HepG2 (cell line): Measurements from ENCODE around the gene LZTS2. TPM values are rescaled to one million over a fixed set of nuclear protein-coding genes. Genes with fewer than 3 reads are reported as not detected.
A peak's percentile ranks its signal among the peaks of the same experiment; 100 is the strongest.

Experiments
- ESRRA ChIP-seq: sonication (generic); formaldehyde crosslinking; IDR thresholded peaks from 2 replicates; pipeline ENCODE4 v1.5.1; 2020; ENCODE audit warnings: mild to moderate bottlenecking, low read depth, missing genetic modification reagents
- HNF4G ChIP-seq, 2 experiments: sonication (generic) in 1 of 2; formaldehyde crosslinking in 1 of 2; IDR thresholded peaks; 2 replicates each; pipeline versions ENCODE4 v1.4.0 to v1.6.1; 2011 to 2020; ENCODE audit warnings: borderline replicate concordance in 2 of 2, low read depth in 2 of 2, mild to moderate bottlenecking in 2 of 2, low read length in 1 of 2, missing genetic modification reagents in 1 of 2, moderate library complexity in 1 of 2
- MTERF4 ChIP-seq: sonication (generic); formaldehyde crosslinking; IDR thresholded peaks from 2 replicates; pipeline ENCODE4 v1.8.0; 2023; ENCODE audit warnings: mild to moderate bottlenecking, missing genetic modification reagents
- NCOA2 ChIP-seq: sonication (generic); formaldehyde crosslinking; IDR thresholded peaks from 2 replicates; pipeline ENCODE4 v1.8.0; 2022; ENCODE audit warnings: inconsistent platforms
- NPAS2 ChIP-seq: sonication (generic); formaldehyde crosslinking; IDR thresholded peaks from 2 replicates; pipeline ENCODE4 v1.8.0; 2022; ENCODE audit warnings: mild to moderate bottlenecking, missing genetic modification reagents, borderline replicate concordance
- SMYD3 ChIP-seq: sonication (generic); formaldehyde crosslinking; IDR thresholded peaks from 2 replicates; pipeline ENCODE4 v1.8.1; 2023; ENCODE audit warnings: mild to moderate bottlenecking, missing genetic modification reagents
- TRIM22 ChIP-seq: fragments of 450-650 bp; IDR thresholded peaks from 2 replicates; pipeline ENCODE4 v1.6.1; 2017
- ZNF430 ChIP-seq: sonication (generic); formaldehyde crosslinking; IDR thresholded peaks from 2 replicates; pipeline ENCODE4 v1.9.0; 2021; ENCODE audit warnings: mild to moderate bottlenecking, missing genetic modification reagents
- ZNF546 ChIP-seq: sonication (generic); formaldehyde crosslinking; conservative IDR thresholded peaks from 2 replicates; pipeline ENCODE4 v1.8.1; 2023; ENCODE audit warnings: mild to moderate bottlenecking, missing genetic modification reagents
- polyA plus RNA-seq, 8 experiments: library from polyadenylated mRNA; depleted of rRNA in 3 of 8; stranded (reverse) in 7 of 8; unstranded in 1 of 8; fragments of >200 nt; fragmentation: Illumina TruSeq in 4 of 8; extraction: Trizol in 4 of 8; gene quantifications; 2 replicates each; pipeline versions ENCODE4 v1.2.1 to v1.2.3, GENCODE V29; 2011 to 2016; ENCODE audit warnings: low read depth in 4 of 8, missing spikeins in 1 of 8, mixed read lengths in 1 of 8; ENCODE audit not compliant: insufficient read depth in 1 of 8
- total RNA-seq, 5 experiments: library from RNA; depleted of rRNA; stranded (reverse); fragments of >200 nt; fragmentation: Illumina TruSeq; extraction: Trizol; gene quantifications; 2 replicates each; pipeline ENCODE4 v1.2.3, GENCODE V29; 2016; ENCODE audit warnings: low read depth in 1 of 5
- TF ChIP-seq, protein P1 (sequence below): sonication (generic); formaldehyde crosslinking; IDR thresholded peaks from 2 replicates; pipeline ENCODE4 v1.8.1; 2023; ENCODE audit warnings: missing genetic modification reagents, mild to moderate bottlenecking, borderline replicate concordance
- TF ChIP-seq, protein P2 (sequence below): sonication (generic); formaldehyde crosslinking; conservative IDR thresholded peaks from 2 replicates; pipeline ENCODE4 v1.8.0; 2022; ENCODE audit warnings: mild to moderate bottlenecking, moderate library complexity, missing genetic modification reagents
- TF ChIP-seq, protein P3 (sequence below): sonication (generic); formaldehyde crosslinking; IDR thresholded peaks from 2 replicates; pipeline ENCODE4 v1.4.0; 2020; ENCODE audit warnings: missing genetic modification reagents
- TF ChIP-seq, protein P4 (sequence below): IDR thresholded peaks from 2 replicates; pipeline ENCODE4 v1.4.0; 2020; ENCODE audit warnings: mild to moderate bottlenecking, missing genetic modification reagents
- TF ChIP-seq, protein P5 (sequence below): sonication (generic); formaldehyde crosslinking; IDR thresholded peaks from 2 replicates; pipeline ENCODE4 v1.4.0; 2020; ENCODE audit warnings: missing genetic modification reagents, low read depth, mild to moderate bottlenecking, borderline replicate concordance

LZTS2 gene
- total and polyA plus RNA-seq, 2 of the 13 experiments (the other 11 are each of a cell fraction or from before 2014, with no cell fraction given), result 43.6 to 65.6 TPM

DNA sequence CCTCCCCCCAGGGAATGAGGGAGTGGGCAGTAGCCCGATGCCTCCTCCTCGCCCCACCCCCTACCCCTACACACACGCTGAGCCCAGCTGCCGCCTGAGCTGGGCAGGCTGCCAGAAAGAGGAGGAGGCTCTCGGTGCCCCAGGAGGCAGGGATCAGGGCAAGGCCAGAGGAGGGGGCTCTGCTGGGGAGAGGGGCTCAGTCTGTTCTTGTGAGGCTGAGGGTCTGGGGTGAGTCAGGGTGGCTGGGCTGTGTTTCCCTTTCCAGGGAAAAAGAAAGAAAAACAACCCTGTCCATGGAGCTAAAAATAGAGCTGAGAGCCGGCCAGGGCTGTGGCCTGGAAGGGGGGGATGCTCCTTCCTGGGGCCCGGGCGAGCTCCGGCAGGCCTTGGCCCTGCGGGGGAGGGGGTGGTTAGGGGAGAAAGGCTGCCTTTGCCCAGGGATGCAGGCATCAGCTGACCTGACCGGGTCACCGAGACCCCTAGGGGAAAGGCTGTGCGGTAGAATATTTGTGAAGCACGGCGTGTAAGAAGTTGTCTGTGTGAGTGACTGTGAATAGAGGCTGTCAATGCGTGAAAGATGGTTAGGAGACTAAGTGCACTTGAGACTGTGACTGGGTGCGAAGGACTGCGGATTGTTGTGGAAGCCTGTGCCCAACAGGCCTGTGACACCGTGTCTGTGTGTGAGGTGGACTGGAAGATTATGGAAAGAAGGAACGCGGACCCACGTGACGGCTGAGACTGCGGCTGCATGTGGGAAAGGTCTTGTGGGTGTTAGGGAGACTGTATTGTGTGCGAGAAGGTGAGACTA, 1.2 kb upstream of the LZTS2 start (continued):
- TF ChIP-seq TRIM22 (no peak), SMYD3 (CRISPR knock-in tag) (no peak), NPAS2 (no peak), HNF4G (IDR thresholded peaks at IDR 0.05; ENCODE audit: borderline replicate concordance, low read depth, low read length) (no peak), HNF4G (CRISPR knock-in tag; IDR thresholded peaks at IDR 0.05; ENCODE audit: borderline replicate concordance, low read depth) (no peak), NCOA2 (0 out of 2 replicates have a peak, but pooled peaks have one; percentile 4), ESRRA (CRISPR knock-in tag) (no peak), ZNF430 (CRISPR knock-in tag) (no peak), ZNF546 (no peak), MTERF4 (CRISPR knock-in tag) (no peak)
- TF ChIP-seq, protein P1, sequence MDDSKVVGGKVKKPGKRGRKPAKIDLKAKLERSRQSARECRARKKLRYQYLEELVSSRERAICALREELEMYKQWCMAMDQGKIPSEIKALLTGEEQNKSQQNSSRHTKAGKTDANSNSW (CRISPR knock-in tag), result no peak
- TF ChIP-seq, protein P2, sequence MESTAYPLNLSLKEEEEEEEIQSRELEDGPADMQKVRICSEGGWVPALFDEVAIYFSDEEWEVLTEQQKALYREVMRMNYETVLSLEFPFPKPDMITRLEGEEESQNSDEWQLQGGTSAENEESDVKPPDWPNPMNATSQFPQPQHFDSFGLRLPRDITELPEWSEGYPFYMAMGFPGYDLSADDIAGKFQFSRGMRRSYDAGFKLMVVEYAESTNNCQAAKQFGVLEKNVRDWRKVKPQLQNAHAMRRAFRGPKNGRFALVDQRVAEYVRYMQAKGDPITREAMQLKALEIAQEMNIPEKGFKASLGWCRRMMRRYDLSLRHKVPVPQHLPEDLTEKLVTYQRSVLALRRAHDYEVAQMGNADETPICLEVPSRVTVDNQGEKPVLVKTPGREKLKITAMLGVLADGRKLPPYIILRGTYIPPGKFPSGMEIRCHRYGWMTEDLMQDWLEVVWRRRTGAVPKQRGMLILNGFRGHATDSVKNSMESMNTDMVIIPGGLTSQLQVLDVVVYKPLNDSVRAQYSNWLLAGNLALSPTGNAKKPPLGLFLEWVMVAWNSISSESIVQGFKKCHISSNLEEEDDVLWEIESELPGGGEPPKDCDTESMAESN (CRISPR knock-in tag), result no peak; the same call in none of the 2 replicates
- TF ChIP-seq, protein P3, sequence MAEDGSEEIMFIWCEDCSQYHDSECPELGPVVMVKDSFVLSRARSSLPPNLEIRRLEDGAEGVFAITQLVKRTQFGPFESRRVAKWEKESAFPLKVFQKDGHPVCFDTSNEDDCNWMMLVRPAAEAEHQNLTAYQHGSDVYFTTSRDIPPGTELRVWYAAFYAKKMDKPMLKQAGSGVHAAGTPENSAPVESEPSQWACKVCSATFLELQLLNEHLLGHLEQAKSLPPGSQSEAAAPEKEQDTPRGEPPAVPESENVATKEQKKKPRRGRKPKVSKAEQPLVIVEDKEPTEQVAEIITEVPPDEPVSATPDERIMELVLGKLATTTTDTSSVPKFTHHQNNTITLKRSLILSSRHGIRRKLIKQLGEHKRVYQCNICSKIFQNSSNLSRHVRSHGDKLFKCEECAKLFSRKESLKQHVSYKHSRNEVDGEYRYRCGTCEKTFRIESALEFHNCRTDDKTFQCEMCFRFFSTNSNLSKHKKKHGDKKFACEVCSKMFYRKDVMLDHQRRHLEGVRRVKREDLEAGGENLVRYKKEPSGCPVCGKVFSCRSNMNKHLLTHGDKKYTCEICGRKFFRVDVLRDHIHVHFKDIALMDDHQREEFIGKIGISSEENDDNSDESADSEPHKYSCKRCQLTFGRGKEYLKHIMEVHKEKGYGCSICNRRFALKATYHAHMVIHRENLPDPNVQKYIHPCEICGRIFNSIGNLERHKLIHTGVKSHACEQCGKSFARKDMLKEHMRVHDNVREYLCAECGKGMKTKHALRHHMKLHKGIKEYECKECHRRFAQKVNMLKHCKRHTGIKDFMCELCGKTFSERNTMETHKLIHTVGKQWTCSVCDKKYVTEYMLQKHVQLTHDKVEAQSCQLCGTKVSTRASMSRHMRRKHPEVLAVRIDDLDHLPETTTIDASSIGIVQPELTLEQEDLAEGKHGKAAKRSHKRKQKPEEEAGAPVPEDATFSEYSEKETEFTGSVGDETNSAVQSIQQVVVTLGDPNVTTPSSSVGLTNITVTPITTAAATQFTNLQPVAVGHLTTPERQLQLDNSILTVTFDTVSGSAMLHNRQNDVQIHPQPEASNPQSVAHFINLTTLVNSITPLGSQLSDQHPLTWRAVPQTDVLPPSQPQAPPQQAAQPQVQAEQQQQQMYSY (CRISPR knock-in tag), result no peak
- TF ChIP-seq, protein P4, sequence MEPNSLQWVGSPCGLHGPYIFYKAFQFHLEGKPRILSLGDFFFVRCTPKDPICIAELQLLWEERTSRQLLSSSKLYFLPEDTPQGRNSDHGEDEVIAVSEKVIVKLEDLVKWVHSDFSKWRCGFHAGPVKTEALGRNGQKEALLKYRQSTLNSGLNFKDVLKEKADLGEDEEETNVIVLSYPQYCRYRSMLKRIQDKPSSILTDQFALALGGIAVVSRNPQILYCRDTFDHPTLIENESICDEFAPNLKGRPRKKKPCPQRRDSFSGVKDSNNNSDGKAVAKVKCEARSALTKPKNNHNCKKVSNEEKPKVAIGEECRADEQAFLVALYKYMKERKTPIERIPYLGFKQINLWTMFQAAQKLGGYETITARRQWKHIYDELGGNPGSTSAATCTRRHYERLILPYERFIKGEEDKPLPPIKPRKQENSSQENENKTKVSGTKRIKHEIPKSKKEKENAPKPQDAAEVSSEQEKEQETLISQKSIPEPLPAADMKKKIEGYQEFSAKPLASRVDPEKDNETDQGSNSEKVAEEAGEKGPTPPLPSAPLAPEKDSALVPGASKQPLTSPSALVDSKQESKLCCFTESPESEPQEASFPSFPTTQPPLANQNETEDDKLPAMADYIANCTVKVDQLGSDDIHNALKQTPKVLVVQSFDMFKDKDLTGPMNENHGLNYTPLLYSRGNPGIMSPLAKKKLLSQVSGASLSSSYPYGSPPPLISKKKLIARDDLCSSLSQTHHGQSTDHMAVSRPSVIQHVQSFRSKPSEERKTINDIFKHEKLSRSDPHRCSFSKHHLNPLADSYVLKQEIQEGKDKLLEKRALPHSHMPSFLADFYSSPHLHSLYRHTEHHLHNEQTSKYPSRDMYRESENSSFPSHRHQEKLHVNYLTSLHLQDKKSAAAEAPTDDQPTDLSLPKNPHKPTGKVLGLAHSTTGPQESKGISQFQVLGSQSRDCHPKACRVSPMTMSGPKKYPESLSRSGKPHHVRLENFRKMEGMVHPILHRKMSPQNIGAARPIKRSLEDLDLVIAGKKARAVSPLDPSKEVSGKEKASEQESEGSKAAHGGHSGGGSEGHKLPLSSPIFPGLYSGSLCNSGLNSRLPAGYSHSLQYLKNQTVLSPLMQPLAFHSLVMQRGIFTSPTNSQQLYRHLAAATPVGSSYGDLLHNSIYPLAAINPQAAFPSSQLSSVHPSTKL (CRISPR knock-in tag), result no peak
- TF ChIP-seq, protein P5, sequence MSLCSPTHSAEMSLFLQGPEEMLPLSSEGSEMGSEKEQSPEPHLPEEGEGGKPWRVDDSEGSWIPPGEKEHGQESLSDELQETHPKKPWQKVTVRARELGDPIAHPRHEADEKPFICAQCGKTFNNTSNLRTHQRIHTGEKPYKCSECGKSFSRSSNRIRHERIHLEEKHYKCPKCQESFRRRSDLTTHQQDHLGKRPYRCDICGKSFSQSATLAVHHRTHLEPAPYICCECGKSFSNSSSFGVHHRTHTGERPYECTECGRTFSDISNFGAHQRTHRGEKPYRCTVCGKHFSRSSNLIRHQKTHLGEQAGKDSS (CRISPR knock-in tag), result peak; percentile 3; the same call in 1 of the 2 replicates
